Liver (tissue), 9 donors: ENCODE results near the gene NOL4L. TPM values are rescaled to one million over a fixed set of nuclear protein-coding genes. Genes with fewer than 3 reads are reported as not detected.

Experiments
- DNase-seq: peaks from one replicate; pipeline ENCODE4 v3.0.0-alpha.2; 2017; ENCODE audit warnings: low spot score
- H3K27ac ChIP-seq, 2 donors: one replicate each; pipeline ENCODE4 v1.7.0; 2013; ENCODE audit warnings: inconsistent platforms in 2 of 2, low read length in 2 of 2, control low read depth in 1 of 2, low read depth in 1 of 2, mild to moderate bottlenecking in 1 of 2
- H3K27me3 ChIP-seq, 4 donors: one replicate each; pipeline versions ENCODE4 v1.6.1 to v1.7.0; 2013; ENCODE audit warnings: low read length in 3 of 4, inconsistent platforms in 1 of 4, mild to moderate bottlenecking in 1 of 4, moderate library complexity in 1 of 4; ENCODE audit not compliant: control insufficient read depth in 4 of 4, insufficient read depth in 4 of 4
- H3K36me3 ChIP-seq, 4 donors: one replicate each; pipeline versions ENCODE4 v1.6.1 to v1.7.0; 2013; ENCODE audit warnings: low read length in 3 of 4, mild to moderate bottlenecking in 3 of 4, low read depth in 1 of 4, moderate library complexity in 1 of 4; ENCODE audit not compliant: control insufficient read depth in 4 of 4, insufficient read depth in 3 of 4
- H3K4me1 ChIP-seq, 4 donors: one replicate each; pipeline versions ENCODE4 v1.6.1 to v1.7.0; 2013; ENCODE audit warnings: low read length in 3 of 4, mild to moderate bottlenecking in 3 of 4, moderate library complexity in 1 of 4; ENCODE audit not compliant: control insufficient read depth in 4 of 4, insufficient read depth in 4 of 4
- H3K4me3 ChIP-seq, 3 donors: one replicate each; pipeline versions ENCODE4 v1.6.1 to v1.7.0; 2013; ENCODE audit warnings: low read length in 3 of 3, control low read depth in 1 of 3, low read depth in 1 of 3, mild to moderate bottlenecking in 1 of 3
- H3K9ac ChIP-seq, 2 donors: one replicate each; pipeline ENCODE4 v1.7.0; 2013; ENCODE audit warnings: low read length in 2 of 2, mild to moderate bottlenecking in 2 of 2, moderate library complexity in 2 of 2, control low read depth in 1 of 2, low read depth in 1 of 2
- H3K9me3 ChIP-seq, 4 donors: one replicate each; pipeline versions ENCODE4 v1.6.1 to v1.7.0; 2013; ENCODE audit warnings: low read length in 3 of 4; ENCODE audit not compliant: control insufficient read depth in 4 of 4
- ATF3 ChIP-seq: IDR thresholded peaks from 2 replicates; pipeline ENCODE4 v1.6.1; 2016; ENCODE audit warnings: antibody characterized with exemption
- CTCF ChIP-seq: fragments of 150-350 bp; IDR thresholded peaks from 2 replicates; pipeline ENCODE4 v1.5.1; 2017; ENCODE audit warnings: improper control_type of control experiment, low read depth, low read length; ENCODE audit not compliant: missing input control
- FOXA2 ChIP-seq: IDR thresholded peaks from 2 replicates; pipeline ENCODE4 v1.6.1; 2016; ENCODE audit warnings: antibody characterized with exemption
- GABPA ChIP-seq, 2 donors: IDR thresholded peaks in 1 of 2; conservative IDR thresholded peaks in 1 of 2; 2 replicates each; pipeline ENCODE4 v1.6.1; 2016; ENCODE audit warnings: antibody characterized with exemption in 2 of 2, mild to moderate bottlenecking in 1 of 2, moderate library complexity in 1 of 2
- HNF4G ChIP-seq: IDR thresholded peaks from 2 replicates; pipeline ENCODE4 v1.6.1; 2016; ENCODE audit warnings: antibody characterized with exemption
- JUND ChIP-seq, 2 donors: IDR thresholded peaks; 2 replicates each; pipeline ENCODE4 v1.6.1; 2016; ENCODE audit warnings: antibody characterized with exemption in 2 of 2
- MAX ChIP-seq: IDR thresholded peaks from 2 replicates; pipeline ENCODE4 v1.6.1; 2016; ENCODE audit warnings: antibody characterized with exemption
- NR2F2 ChIP-seq: IDR thresholded peaks from 2 replicates; pipeline ENCODE4 v1.6.1; 2016; ENCODE audit warnings: antibody characterized with exemption
- RAD21 ChIP-seq, 2 donors: IDR thresholded peaks; 2 replicates each; pipeline ENCODE4 v1.6.1; 2016; ENCODE audit warnings: antibody characterized with exemption in 2 of 2, mild to moderate bottlenecking in 2 of 2
- REST ChIP-seq: IDR thresholded peaks from 2 replicates; pipeline ENCODE4 v1.6.1; 2016; ENCODE audit warnings: antibody characterized with exemption, mild to moderate bottlenecking
- RXRA ChIP-seq, 2 donors: IDR thresholded peaks; 2 replicates each; pipeline ENCODE4 v1.6.1; 2017 to 2018; ENCODE audit warnings: antibody characterized with exemption in 2 of 2, mild to moderate bottlenecking in 1 of 2
- SP1 ChIP-seq: IDR thresholded peaks from 2 replicates; pipeline ENCODE4 v1.6.1; 2018; ENCODE audit warnings: antibody characterized with exemption, mild to moderate bottlenecking
- YY1 ChIP-seq: IDR thresholded peaks from 2 replicates; pipeline ENCODE4 v1.6.1; 2016; ENCODE audit warnings: antibody characterized with exemption, mild to moderate bottlenecking
- ZBTB33 ChIP-seq: IDR thresholded peaks from 2 replicates; pipeline ENCODE4 v1.6.1; 2016; ENCODE audit warnings: antibody characterized with exemption
- WGBS: extraction: QIAGEN DNeasy Blood & Tissue Kit; methylation state at CpG from one replicate; pipeline ENCODE4 v1.1.7; 2013; 5-methylcytosine and 5-hydroxymethylcytosine counted together
- polyA plus RNA-seq, 2 donors: library from polyadenylated mRNA; stranded (reverse) in 1 of 2; unstranded in 1 of 2; fragments of 200-250 nt in 1 of 2; fragments of >200 nt in 1 of 2; fragmentation: Nextera tagmentation in 1 of 2; extraction: Ambion mirVana in 1 of 2; gene quantifications; one replicate each; pipeline versions ENCODE4 v1.2.1 to v1.2.3, GENCODE V29; 2013 to 2015
- total RNA-seq, 2 donors: library from RNA; depleted of rRNA; stranded (reverse); fragments of >200 nt; gene quantifications; one replicate each; pipeline ENCODE4 v1.2.3, GENCODE V29; 2014
- donor health status: healthy.
- donor health status: healthy.
- donor health status: healthy.
- donor health status: healthy.
- donor health status: healthy.

The NOL4L gene
- total and polyA plus RNA-seq, 4 donors: 2.2 to 6.8 (median 4.3) TPM

- TF ChIP-seq NR2F2 (no peak), SP1 (no peak), ATF3 (no peak), MAX (no peak), GABPA (IDR thresholded peaks at IDR 0.05 in 1 of 2, conservative IDR thresholded peaks at IDR 0.05 in 1 of 2) (no peak), ZBTB33 (no peak), HNF4G (no peak), CTCF (no peak), FOXA2 (no peak)
- Histone ChIP-seq H3K9me3 (no peaks in the 10 kb centered on the region), H3K4me3 (no peak overlapping the region), H3K27me3 (no peaks in the 10 kb centered on the region), H3K9ac (no peak overlapping the region), H3K4me1 (peaks cover 0 to 18% (median 9%) of the 10 kb centered on the region in 4 donors), H3K36me3 (peaks cover 0 to 33% (median 14%) of the 10 kb centered on the region in 4 donors), H3K27ac (no peak overlapping the region)
- DNase-seq: no peak
- 93% methylated on average over 24 of the region's 24 CpGs for WGBS
Observed at GRCh38 chr20:32452776-32453466, 132.2 kb downstream of the NOL4L start.

GRCh38 chr20:32451682-32452461, 133.3 kb downstream of the NOL4L start:
- WGBS: 88% methylated on average over 27 of the region's 27 CpGs
- TF ChIP-seq NR2F2 (no peak), JUND (IDR thresholded peaks at IDR 0.05) (no peak), MAX (no peak), YY1 (no peak), RAD21 (IDR thresholded peaks at IDR 0.05) (no peak), REST (no peak), RXRA (IDR thresholded peaks at IDR 0.05) (no peak)
- H3K4me3 ChIP-seq: no peak overlapping the region
- peaks cover 0 to 13% (median 4%) of the 10 kb centered on the region in 4 donors for H3K4me1 ChIP-seq
- H3K9ac ChIP-seq: no peak overlapping the region
- peaks cover 0 to 33% (median 14%) of the 10 kb centered on the region in 4 donors for H3K36me3 ChIP-seq
- DNase-seq: no peak
- no peak overlapping the region for H3K27ac ChIP-seq
- no peaks in the 10 kb centered on the region for H3K9me3 ChIP-seq
- H3K27me3 ChIP-seq: no peaks in the 10 kb centered on the region
